Sigmoid colon (tissue), 7 donors: ENCODE data around the gene ZNF142. TPM values are rescaled to one million over a fixed set of nuclear protein-coding genes. Genes with fewer than 3 reads are reported as not detected.

Experiments
- DNase-seq: peaks from one replicate; pipeline ENCODE4 v3.0.0-alpha.2; 2019
- H3K27ac ChIP-seq, 4 donors: fragments of 200-600 bp; sonication (generic); one replicate each; pipeline ENCODE4 v1.5.1; 2016 to 2019; ENCODE audit warnings: mild to moderate bottlenecking in 1 of 4
- H3K27me3 ChIP-seq, 3 donors: fragments of 200-600 bp; sonication (generic); one replicate each; pipeline ENCODE4 v1.5.1; 2019; ENCODE audit warnings: mild to moderate bottlenecking in 1 of 3
- H3K36me3 ChIP-seq, 4 donors: fragments of 200-600 bp; sonication (generic); one replicate each; pipeline ENCODE4 v1.5.1; 2016 to 2019
- H3K4me1 ChIP-seq, 4 donors: fragments of 200-600 bp; sonication (generic); one replicate each; pipeline ENCODE4 v1.5.1; 2017 to 2019
- H3K4me3 ChIP-seq, 4 donors: fragments of 200-600 bp; sonication (generic); one replicate each; pipeline ENCODE4 v1.5.1; 2017 to 2019; ENCODE audit warnings: mild to moderate bottlenecking in 2 of 4, moderate library complexity in 1 of 4
- H3K9me3 ChIP-seq, 4 donors: fragments of 200-600 bp in 3 of 4; sonication (generic) in 3 of 4; one replicate each; pipeline versions ENCODE4 v1.5.1 to v1.6.1; 2013 to 2019
- EP300 ChIP-seq, 4 donors: sonication (generic); formaldehyde crosslinking; IDR thresholded peaks; one replicate each; pipeline ENCODE4 v1.6.1; 2017; ENCODE audit warnings: antibody characterized with exemption in 4 of 4
- POLR2A ChIP-seq, 2 donors: fragments of 450-650 bp; IDR thresholded peaks; one replicate each; pipeline ENCODE4 v1.6.1; 2016; ENCODE audit warnings: antibody characterized with exemption in 2 of 2, mild to moderate bottlenecking in 2 of 2, moderate library complexity in 2 of 2
- POLR2AphosphoS5 ChIP-seq, 4 donors: sonication (generic); formaldehyde crosslinking; IDR thresholded peaks; one replicate each; pipeline ENCODE4 v1.6.1; 2017; ENCODE audit warnings: antibody characterized with exemption in 4 of 4
- WGBS, 2 donors: extraction: QIAGEN DNeasy Blood & Tissue Kit; methylation state at CpG; one replicate each; pipeline ENCODE4 v1.1.7; 2013; 5-methylcytosine and 5-hydroxymethylcytosine counted together
- intact Hi-C: fragments of 100-400 bp; cut with DNase I; formaldehyde crosslinking; loops from one replicate; pipeline ENCODE4 v1.15.1; 2023
- polyA plus RNA-seq, 3 donors: library from polyadenylated mRNA; stranded (reverse); fragments of 200-250 nt; gene quantifications; one replicate each; pipeline ENCODE4 v1.2.3, GENCODE V29; 2013
- total RNA-seq, 4 donors: library from RNA; depleted of rRNA; stranded (reverse); fragments of >200 nt; gene quantifications; one replicate each; pipeline ENCODE4 v1.1.0, GENCODE V29; 2016
- TF ChIP-seq, protein P1 (sequence below), 4 experiments: fragments of 450-650 bp in 3 of 4; fragments of 200-600 bp in 1 of 4; IDR thresholded peaks; one replicate each; pipeline ENCODE4 v1.5.1; 2016 to 2019; ENCODE audit warnings: antibody characterized with exemption in 4 of 4, mild to moderate bottlenecking in 3 of 4, moderate library complexity in 2 of 4
- donor health status: healthy with polysubstance abuse.
- donor health status: Bipolar disorder and iron deficiency.
- donor health status: healthy.

ZNF142 gene
- total and polyA plus RNA-seq, 7 donors, result 1.6 to 24.4 (median 14.6) TPM

DNA sequence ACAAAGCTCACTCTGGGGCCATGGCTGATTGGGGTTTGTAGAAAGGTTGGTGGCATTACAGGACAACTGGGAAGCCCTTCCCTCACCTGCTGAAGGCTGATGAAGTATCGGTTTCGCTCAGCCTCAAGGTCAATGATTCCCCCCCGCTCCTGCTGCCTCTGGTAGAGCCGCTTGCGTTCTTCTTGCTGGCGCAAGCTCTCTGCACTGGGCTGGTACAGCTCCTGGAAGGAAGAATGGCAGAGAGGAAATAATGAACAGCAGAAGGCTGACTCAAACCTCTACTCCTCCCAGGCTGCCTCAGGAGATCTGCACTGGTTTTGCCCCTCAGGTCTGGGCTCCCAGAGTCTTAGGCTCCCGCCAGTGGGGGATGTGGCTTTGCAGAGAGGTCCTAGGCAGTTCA lies 5.2 kb upstream of the ZNF142 start:
- 96% methylated on average over 7 of the region's 7 CpGs for WGBS, 2 donors
- H3K27me3 ChIP-seq, result no peaks in the 10 kb centered on the region
- no peak overlapping the region for H3K27ac ChIP-seq
- TF ChIP-seq POLR2AphosphoS5 (IDR thresholded peaks at IDR 0.05) (no peak), EP300 (IDR thresholded peaks at IDR 0.05) (no peak), POLR2A (IDR thresholded peaks at IDR 0.05) (no peak)
- TF ChIP-seq, protein P1, sequence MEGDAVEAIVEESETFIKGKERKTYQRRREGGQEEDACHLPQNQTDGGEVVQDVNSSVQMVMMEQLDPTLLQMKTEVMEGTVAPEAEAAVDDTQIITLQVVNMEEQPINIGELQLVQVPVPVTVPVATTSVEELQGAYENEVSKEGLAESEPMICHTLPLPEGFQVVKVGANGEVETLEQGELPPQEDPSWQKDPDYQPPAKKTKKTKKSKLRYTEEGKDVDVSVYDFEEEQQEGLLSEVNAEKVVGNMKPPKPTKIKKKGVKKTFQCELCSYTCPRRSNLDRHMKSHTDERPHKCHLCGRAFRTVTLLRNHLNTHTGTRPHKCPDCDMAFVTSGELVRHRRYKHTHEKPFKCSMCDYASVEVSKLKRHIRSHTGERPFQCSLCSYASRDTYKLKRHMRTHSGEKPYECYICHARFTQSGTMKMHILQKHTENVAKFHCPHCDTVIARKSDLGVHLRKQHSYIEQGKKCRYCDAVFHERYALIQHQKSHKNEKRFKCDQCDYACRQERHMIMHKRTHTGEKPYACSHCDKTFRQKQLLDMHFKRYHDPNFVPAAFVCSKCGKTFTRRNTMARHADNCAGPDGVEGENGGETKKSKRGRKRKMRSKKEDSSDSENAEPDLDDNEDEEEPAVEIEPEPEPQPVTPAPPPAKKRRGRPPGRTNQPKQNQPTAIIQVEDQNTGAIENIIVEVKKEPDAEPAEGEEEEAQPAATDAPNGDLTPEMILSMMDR (IDR thresholded peaks at IDR 0.05), result no peak
- no peaks in the 10 kb centered on the region for H3K9me3 ChIP-seq
- DNase-seq, result peak; percentile 46
- H3K36me3 ChIP-seq, result peaks cover 31 to 78% (median 53%) of the 10 kb centered on the region in 4 donors
- H3K4me3 ChIP-seq, result no peak overlapping the region
- intact Hi-C loops, result no loop called here
- peaks cover 0 to 10% (median 10%) of the 10 kb centered on the region in 4 donors for H3K4me1 ChIP-seq

DNA sequence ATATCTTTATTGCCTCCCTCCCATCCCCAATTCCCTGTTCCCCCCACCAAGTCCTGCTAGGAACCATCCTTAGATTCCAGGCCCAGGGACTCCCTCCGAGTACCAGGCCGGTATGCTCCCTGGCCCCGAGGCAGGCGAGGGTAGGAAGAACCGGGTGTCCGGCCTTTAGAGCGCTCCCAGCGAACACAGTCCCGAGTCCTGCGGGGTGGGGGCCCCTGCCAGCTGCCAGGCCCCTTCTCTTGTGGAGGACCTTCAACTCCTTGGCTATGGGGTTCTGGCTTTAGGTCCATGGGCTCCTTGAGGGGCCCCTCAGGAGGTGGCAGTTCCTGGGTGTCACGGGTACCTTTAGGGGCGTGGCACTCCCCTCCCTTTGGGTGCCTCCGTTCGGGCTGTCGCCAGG lies 4.5 kb upstream of the ZNF142 start:
- DNase-seq, result peak; percentile 47
- 90 to 93% methylated on average over 15 of the region's 15 CpGs for WGBS, 2 donors
- intact Hi-C loops, result no loop called here
- no peaks in the 10 kb centered on the region for H3K9me3 ChIP-seq
- H3K36me3 ChIP-seq, result peaks cover 31 to 78% (median 53%) of the 10 kb centered on the region in 4 donors
- no peak overlapping the region for H3K27ac ChIP-seq
- no peak overlapping the region for H3K4me3 ChIP-seq
- TF ChIP-seq POLR2A (IDR thresholded peaks at IDR 0.05) (no peak), POLR2AphosphoS5 (IDR thresholded peaks at IDR 0.05) (no peak), EP300 (IDR thresholded peaks at IDR 0.05) (no peak)
- TF ChIP-seq, protein P1 (IDR thresholded peaks at IDR 0.05), result no peak
- H3K27me3 ChIP-seq, result no peaks in the 10 kb centered on the region
- H3K4me1 ChIP-seq, result peaks cover 0 to 11% (median 10%) of the 10 kb centered on the region in 4 donors

DNA sequence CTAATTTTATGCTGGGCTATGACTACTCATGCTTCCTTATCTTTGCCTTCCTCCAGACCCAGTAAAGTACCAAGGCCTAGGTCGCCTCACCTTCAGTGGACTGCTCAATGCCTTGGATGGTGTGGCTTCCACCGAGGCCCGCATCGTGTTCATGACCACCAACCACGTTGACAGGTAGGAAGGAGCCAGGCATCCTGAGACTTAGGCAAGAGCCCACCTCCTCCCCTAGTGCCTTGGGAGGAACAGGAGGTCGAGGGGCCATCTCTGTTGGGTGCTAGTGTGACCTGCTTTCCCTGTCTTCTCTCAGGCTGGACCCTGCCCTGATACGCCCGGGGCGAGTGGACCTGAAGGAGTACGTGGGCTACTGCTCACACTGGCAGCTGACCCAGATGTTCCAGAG lies 3.4 kb upstream of the ZNF142 start:
- peaks cover 31 to 67% (median 47%) of the 10 kb centered on the region in 4 donors for H3K36me3 ChIP-seq
- H3K4me3 ChIP-seq, result no peak overlapping the region
- TF ChIP-seq, protein P1 (IDR thresholded peaks at IDR 0.05), result no peak
- no peak for TF ChIP-seq POLR2A (IDR thresholded peaks at IDR 0.05)
- no peak for TF ChIP-seq EP300 (IDR thresholded peaks at IDR 0.05)
- TF ChIP-seq POLR2AphosphoS5 (IDR thresholded peaks at IDR 0.05), result no peak
- peak; percentile 40 for DNase-seq
- no peaks in the 10 kb centered on the region for H3K9me3 ChIP-seq
- peaks cover 0 to 21% (median 20%) of the 10 kb centered on the region in 4 donors for H3K4me1 ChIP-seq
- 92 to 93% methylated on average over 10 of the region's 10 CpGs for WGBS, 2 donors
- H3K27ac ChIP-seq, result no peak overlapping the region
- intact Hi-C loops, result no loop called here
- no peaks in the 10 kb centered on the region for H3K27me3 ChIP-seq

DNA sequence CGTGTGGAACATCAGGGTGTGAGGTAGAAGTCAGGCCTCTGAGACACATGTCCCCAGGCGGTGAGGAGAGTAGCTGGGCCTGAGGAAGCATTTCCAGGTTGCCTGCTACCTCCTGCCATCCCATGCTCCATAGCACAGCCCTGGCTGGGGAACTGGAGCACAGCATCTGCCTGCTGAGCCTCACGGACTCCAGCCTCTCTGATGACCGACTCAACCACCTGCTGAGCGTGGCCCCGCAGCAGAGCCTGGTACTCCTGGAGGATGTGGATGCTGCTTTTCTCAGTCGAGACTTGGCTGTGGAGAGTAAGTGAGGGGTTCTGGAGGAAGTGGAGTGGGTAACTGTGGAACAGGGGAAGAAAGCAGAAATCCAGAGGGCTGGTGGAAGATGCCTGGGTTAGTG lies 3.0 kb upstream of the ZNF142 start:
- Histone ChIP-seq H3K4me1 (peaks cover 0 to 22% (median 20%) of the 10 kb centered on the region in 4 donors), H3K36me3 (peaks cover 31 to 62% (median 46%) of the 10 kb centered on the region in 4 donors), H3K27me3 (no peaks in the 10 kb centered on the region), H3K27ac (no peak overlapping the region), H3K4me3 (no peak overlapping the region), H3K9me3 (no peaks in the 10 kb centered on the region)
- intact Hi-C loops, result no loop called here
- no peak for TF ChIP-seq POLR2A (IDR thresholded peaks at IDR 0.05)
- TF ChIP-seq, protein P1 (IDR thresholded peaks at IDR 0.05), result no peak
- TF ChIP-seq POLR2AphosphoS5 (IDR thresholded peaks at IDR 0.05), result no peak
- no peak for TF ChIP-seq EP300 (IDR thresholded peaks at IDR 0.05)
- 88 to 92% methylated on average over 7 of the region's 7 CpGs for WGBS, 2 donors
- peak; percentile 42 for DNase-seq

DNA sequence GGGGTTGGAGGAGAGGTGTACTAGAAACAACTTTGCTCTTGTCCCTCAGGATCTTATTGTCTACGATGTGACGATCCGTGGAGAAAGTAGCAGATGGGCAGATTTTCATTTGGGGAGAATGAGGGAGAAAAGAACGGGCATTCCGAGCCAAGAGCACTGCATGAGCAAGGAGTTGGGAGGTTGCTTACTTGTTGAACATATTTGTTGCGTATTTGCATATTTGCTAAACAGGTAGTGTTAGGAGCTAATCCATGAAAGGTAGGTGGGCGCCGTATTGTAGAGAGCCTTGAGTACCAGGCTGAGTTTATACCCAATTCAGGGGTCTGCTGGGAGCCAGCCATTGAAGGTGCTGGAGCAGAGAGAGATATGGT lies 550 bp upstream of the ZNF142 start:
- Histone ChIP-seq H3K9me3 (no peaks in the 10 kb centered on the region), H3K27ac (peak overlapping the region; percentile 79 to 81 (median 80)), H3K4me3 (peak overlapping the region; percentile 78 to 92 (median 84)), H3K4me1 (peaks cover 0 to 22% (median 20%) of the 10 kb centered on the region in 4 donors), H3K27me3 (no peaks in the 10 kb centered on the region), H3K36me3 (peaks cover 19 to 54% (median 42%) of the 10 kb centered on the region in 4 donors)
- TF ChIP-seq, protein P1 (IDR thresholded peaks at IDR 0.05), result no peak
- TF ChIP-seq POLR2AphosphoS5 (IDR thresholded peaks at IDR 0.05) (no peak), POLR2A (IDR thresholded peaks at IDR 0.05) (no peak), EP300 (IDR thresholded peaks at IDR 0.05) (no peak)
- no peak for DNase-seq
- intact Hi-C loops, result loop anchor here (10.0 kb wide), 1 partner anchor 255 kb away; no protein-coding TSS in a partner anchor
- WGBS, 2 donors, result 14 to 17% methylated on average over 8 of the region's 8 CpGs
